Activated naive CD4-positive, alpha-beta T cell treated with anti-CD3 and anti-CD28 coated beads, Interleukin-2, amount 10 ng/mL, durations not matched to agents 7 days and 5 days (primary cell): ENCODE measurements around the gene DAAM2.

ENCODE experiments used
- CTCF ChIA-PET: fragments of 350-600 bp; sonication (Branson Sonifier 250); formaldehyde crosslinking; loops from one replicate; lab custom pipeline; 2021; ENCODE audit warnings: antibody characterized with exemption; lab: Charles Lee
- DNase-seq: peaks from one replicate; pipeline ENCODE4 v3.0.0-alpha.2; 2020
- H3K27ac Mint-ChIP-seq: one replicate; pipeline ENCODE4 v1.8.0; 2021; ENCODE audit warnings: mild to moderate bottlenecking, moderate library complexity, mixed read lengths
- H3K27me3 Mint-ChIP-seq: one replicate; pipeline ENCODE4 v1.8.0; 2021; ENCODE audit warnings: mild to moderate bottlenecking, mixed read lengths
- H3K36me3 Mint-ChIP-seq: one replicate; pipeline ENCODE4 v1.8.0; 2021; ENCODE audit warnings: mixed read lengths
- H3K4me1 Mint-ChIP-seq: one replicate; pipeline ENCODE4 v1.8.0; 2021; ENCODE audit warnings: mixed read lengths
- H3K4me3 Mint-ChIP-seq: one replicate; pipeline ENCODE4 v1.8.0; 2021; ENCODE audit warnings: mild to moderate bottlenecking, moderate library complexity, mixed read lengths
- H3K9me3 Mint-ChIP-seq: one replicate; pipeline ENCODE4 v1.8.0; 2021; ENCODE audit warnings: mixed read lengths

Gene DAAM2

DNA sequence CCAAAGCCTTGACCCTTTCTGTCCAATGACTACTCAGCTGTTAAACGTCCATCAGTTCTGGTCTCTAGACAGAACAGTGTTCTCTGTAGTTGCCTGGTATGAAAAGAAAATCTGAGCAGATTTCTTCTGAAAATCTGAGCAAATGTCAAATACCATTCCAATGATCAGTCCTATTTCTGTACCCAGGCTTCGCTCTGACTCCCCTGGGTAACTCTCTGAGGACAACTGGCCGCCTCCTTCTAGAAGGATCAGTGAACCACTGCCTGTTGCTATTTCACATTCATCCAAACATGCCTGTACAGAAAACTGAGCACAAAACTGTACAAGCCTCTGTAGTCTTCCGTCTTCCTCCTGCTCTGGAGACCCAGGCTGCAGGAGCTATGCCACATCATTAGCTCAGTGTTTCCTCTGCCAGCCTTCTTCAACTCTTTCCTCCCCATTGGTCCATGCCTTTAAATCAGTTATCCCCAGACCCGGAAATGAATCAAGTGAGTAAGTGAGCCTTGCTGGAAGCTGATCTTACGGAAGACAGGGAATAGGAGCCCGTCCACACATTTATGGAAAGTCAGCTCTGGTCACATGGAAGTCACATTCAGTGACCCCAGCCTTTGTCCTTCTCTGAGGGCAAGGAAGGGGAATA lies 63.3 kb downstream of the DAAM2 start:
- Mint-ChIP-seq H3K27ac (no peak overlapping the region), H3K4me3 (no peak overlapping the region), H3K4me1 (no peaks in the 10 kb centered on the region), H3K9me3 (no peaks in the 10 kb centered on the region), H3K27me3 (no peaks in the 10 kb centered on the region), H3K36me3 (no peaks in the 10 kb centered on the region)
- CTCF ChIA-PET = interaction anchor here (3.1 kb wide), 1 partner anchor 11 kb away, joined by 15 read pairs; no protein-coding TSS in a partner anchor
- no peak for DNase-seq

DNA sequence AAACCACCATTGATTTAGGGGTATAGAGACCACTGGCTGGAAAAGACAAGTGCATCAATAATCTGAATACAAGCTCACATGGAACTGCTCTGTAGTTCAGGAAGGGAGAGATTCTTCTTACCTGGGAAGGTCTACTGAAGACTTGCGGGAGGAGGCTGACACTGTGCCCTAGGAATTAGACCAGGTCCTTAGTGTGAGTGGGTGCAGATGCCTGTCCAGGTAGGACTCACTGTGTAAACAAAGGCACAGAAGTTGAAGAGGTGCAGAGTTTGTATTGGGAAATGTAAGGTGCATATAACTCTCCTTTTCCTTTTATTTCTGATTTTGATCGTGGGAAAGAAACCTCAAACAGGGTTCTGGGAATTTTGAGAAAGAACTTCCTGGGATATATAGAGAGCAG lies 66.8 kb downstream of the DAAM2 start:
- H3K4me1 Mint-ChIP-seq = no peaks in the 10 kb centered on the region
- DNase-seq = no peak
- no peak overlapping the region for H3K27ac Mint-ChIP-seq
- CTCF ChIA-PET = no interaction called here
- H3K4me3 Mint-ChIP-seq = no peak overlapping the region
- H3K9me3 Mint-ChIP-seq = no peaks in the 10 kb centered on the region
- no peaks in the 10 kb centered on the region for H3K27me3 Mint-ChIP-seq
- no peaks in the 10 kb centered on the region for H3K36me3 Mint-ChIP-seq

DNA sequence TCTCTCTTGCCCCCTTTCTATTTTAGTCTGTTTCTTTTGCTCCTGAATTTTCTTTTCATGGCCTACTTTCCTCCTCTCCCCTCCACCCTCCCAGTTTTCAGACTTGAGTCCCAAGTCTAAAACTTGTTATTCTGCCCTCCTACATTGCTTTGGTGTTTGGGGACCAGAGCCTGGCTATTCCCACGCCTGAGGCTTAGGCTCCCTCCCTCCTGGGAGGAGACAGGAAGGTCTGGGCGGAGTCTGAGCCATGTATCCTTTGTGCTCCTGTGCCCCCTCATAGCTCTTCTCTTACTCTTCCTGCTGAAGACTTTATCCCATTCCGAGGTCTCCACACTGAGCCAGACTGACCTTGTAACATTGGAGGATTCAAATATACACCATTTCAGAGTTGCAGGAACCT lies 69.5 kb downstream of the DAAM2 start:
- no peak overlapping the region for H3K4me3 Mint-ChIP-seq
- no peaks in the 10 kb centered on the region for H3K9me3 Mint-ChIP-seq
- no peak for DNase-seq
- no peaks in the 10 kb centered on the region for H3K36me3 Mint-ChIP-seq
- H3K4me1 Mint-ChIP-seq = no peaks in the 10 kb centered on the region
- peaks cover 3% of the 10 kb centered on the region for H3K27me3 Mint-ChIP-seq
- CTCF ChIA-PET = no interaction called here
- H3K27ac Mint-ChIP-seq = no peak overlapping the region

DNA sequence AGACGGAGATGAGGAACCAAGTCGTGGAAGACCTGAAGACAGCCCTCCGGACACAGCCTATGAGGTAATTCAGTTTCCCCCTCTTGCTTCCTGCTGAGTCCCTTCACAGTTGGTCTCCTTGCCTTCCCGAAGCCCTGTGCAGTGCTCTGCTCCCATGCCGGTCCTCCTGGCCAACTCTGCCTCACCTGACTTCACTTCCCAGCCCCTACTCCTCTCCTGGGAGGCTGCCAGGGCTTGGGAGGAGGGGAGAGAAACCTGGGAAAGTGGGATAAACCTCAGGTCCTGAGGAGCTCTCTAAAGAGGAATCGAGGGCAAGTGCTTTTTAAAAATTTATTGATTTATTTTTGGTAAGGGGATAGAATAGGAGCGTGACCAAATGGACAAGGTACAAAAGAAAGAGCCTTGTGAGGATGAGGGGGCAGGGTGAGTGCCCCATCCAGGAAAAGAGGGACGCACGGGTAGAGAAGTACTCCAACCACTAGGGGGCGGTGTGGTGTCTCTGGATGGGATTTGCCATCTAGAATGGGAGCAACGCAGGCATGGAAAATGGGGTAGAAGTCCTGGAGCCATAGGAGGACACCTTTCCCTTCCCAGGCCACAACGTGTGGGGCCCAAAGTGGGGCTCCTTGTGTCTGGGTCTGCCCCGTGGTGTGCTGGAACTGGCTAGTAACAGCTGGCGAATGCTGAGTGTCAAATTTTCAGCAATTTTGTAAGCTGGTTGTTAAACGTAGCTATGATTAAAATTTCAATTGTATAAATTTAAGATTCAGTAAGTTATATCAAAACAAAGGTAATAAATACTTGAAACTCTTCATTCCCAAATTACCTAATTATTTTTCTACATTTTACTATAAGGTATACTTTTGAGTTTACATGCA lies 73.1 kb downstream of the DAAM2 start:
- CTCF ChIA-PET = interaction anchor here (0.5 to 2.9 kb wide), 14 partner anchors 9 to 585 kb away, joined by 3 to 16 read pairs (median 3); no protein-coding TSS in a partner anchor
- no peak overlapping the region for H3K4me3 Mint-ChIP-seq

DNA sequence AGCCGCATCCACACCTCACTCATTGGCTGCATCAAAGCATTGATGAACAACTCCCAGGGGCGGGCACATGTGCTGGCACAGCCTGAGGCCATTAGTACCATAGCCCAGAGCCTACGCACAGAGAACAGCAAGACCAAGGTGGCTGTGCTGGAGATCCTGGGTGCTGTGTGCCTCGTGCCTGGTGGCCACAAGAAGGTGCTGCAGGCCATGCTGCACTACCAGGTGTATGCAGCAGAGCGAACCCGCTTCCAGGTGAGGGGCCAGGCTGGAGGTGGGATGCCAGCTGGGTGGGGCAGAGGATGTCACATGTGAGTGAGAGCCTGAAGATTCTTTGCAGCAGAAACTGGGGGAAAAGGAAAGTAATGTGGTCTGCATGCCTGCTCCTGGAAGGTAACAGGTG lies 75.4 kb downstream of the DAAM2 start:
- H3K27ac Mint-ChIP-seq = no peak overlapping the region
- peaks cover 3% of the 10 kb centered on the region for H3K27me3 Mint-ChIP-seq
- H3K36me3 Mint-ChIP-seq = no peaks in the 10 kb centered on the region
- no peak overlapping the region for H3K4me3 Mint-ChIP-seq
- no peaks in the 10 kb centered on the region for H3K4me1 Mint-ChIP-seq
- CTCF ChIA-PET = interaction anchor here (1.3 to 2.9 kb wide), 5 partner anchors 11 to 506 kb away, joined by 3 to 16 read pairs (median 8); no protein-coding TSS in a partner anchor
- H3K9me3 Mint-ChIP-seq = no peaks in the 10 kb centered on the region
- DNase-seq = no peak

More for the DNA sequence above, 73.1 kb downstream of the DAAM2 start:
- Mint-ChIP-seq H3K36me3 (no peaks in the 10 kb centered on the region), H3K4me1 (no peaks in the 10 kb centered on the region), H3K9me3 (no peaks in the 10 kb centered on the region), H3K27ac (no peak overlapping the region), H3K27me3 (peaks cover 3% of the 10 kb centered on the region)
- DNase-seq = peak; percentile 70

DNA sequence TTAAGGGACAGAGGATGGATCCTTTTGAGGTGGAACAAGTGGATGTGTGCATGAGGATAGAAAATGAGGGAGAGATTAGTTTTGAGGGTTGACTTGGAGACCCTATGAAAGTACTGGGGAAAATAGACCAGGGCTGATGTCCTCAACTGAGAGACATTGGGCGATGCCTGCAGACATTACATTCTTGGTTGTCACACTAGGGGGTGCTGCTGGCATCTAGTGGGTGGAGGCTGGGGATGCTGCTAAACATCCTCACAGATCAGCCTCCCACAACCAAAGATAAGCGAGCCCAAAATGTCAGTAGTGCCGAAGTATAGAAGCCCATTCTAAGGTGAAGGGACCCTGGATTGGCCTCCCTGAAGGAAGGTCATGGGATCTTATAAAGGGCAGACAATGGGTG lies 78.8 kb downstream of the DAAM2 start:
- H3K36me3 Mint-ChIP-seq = no peaks in the 10 kb centered on the region
- H3K4me1 Mint-ChIP-seq = no peaks in the 10 kb centered on the region
- CTCF ChIA-PET = interaction anchor here (0.6 kb wide), 1 partner anchor 98 kb away, joined by 4 read pairs; no protein-coding TSS in a partner anchor
- H3K9me3 Mint-ChIP-seq = no peaks in the 10 kb centered on the region
- no peak overlapping the region for H3K27ac Mint-ChIP-seq
- no peak for DNase-seq
- H3K4me3 Mint-ChIP-seq = no peak overlapping the region
- peaks cover 4% of the 10 kb centered on the region for H3K27me3 Mint-ChIP-seq

DNA sequence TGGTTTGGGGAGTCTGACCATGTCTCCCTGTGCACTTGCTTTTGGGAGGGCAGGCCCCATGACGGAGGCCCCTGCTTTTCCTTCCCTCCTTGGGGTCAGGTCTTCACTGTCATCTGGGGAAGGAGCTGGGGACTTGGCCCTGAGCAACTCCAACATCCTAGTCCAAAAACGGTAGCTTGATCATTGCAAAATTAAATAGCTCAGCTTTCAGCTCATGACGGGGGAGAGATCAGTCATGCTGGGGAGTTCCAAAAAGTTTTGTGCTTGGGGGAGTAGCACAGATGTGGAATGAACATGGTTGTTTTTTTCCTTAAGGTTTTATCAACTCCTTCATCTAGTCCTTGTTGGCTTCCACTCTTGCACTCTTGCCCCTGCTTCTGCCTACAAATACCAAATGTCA lies 81.3 kb downstream of the DAAM2 start:
- Mint-ChIP-seq H3K9me3 (no peaks in the 10 kb centered on the region), H3K27ac (no peak overlapping the region), H3K4me1 (no peaks in the 10 kb centered on the region), H3K27me3 (peaks cover 4% of the 10 kb centered on the region), H3K4me3 (no peak overlapping the region), H3K36me3 (no peaks in the 10 kb centered on the region)
- CTCF ChIA-PET = interaction anchor here (1.1 kb wide), 1 partner anchor 512 kb away, joined by 3 read pairs; no protein-coding TSS in a partner anchor
- no peak for DNase-seq

DNA sequence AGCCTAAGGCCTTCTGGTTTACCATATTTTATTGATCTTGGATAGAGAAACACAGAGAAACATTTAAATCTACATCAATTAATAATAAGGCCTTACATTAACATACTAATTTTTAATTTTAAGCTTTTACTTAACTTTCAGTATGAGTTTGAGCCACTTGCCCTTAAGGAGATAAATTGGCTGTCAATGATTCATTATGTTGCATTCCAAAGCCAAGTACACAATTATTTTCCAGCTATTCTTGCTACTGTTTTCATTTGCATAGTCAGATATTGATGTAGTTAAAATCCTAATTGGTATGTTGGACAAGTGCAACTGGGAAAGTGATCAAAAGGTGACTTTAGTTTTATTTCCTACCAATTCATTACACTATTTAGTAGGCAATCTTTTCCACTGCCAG lies 83.9 kb downstream of the DAAM2 start:
- CTCF ChIA-PET = no interaction called here
- no peak overlapping the region for H3K4me3 Mint-ChIP-seq

DNA sequence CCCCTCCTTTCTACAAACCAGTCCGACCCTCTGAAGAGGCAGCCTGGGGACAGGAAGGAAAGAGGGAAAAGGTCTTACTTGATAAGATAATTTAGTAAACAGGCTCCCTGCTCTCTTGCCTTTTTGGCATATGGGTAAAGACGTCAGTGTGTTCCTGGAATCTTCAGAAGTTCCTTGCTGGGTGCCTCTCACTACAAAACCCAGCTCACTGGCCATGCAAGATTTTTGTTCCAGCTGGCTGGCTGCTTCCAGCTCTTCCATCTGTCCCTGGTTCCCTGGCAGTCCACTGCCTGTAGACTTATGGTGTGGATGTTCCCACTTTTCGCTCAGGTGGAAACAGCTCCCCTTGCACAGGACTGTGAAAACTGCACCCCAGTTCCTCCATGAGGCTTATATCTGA lies 84.7 kb downstream of the DAAM2 start:
- H3K27me3 Mint-ChIP-seq = peaks cover 4% of the 10 kb centered on the region
- CTCF ChIA-PET = no interaction called here
- H3K4me1 Mint-ChIP-seq = no peaks in the 10 kb centered on the region
- no peaks in the 10 kb centered on the region for H3K36me3 Mint-ChIP-seq
- no peak overlapping the region for H3K4me3 Mint-ChIP-seq
- no peak for DNase-seq
- no peaks in the 10 kb centered on the region for H3K9me3 Mint-ChIP-seq
- no peak overlapping the region for H3K27ac Mint-ChIP-seq

More for the DNA sequence above, 83.9 kb downstream of the DAAM2 start:
- H3K27me3 Mint-ChIP-seq = peaks cover 4% of the 10 kb centered on the region
- DNase-seq = no peak
- H3K36me3 Mint-ChIP-seq = no peaks in the 10 kb centered on the region
- H3K4me1 Mint-ChIP-seq = no peaks in the 10 kb centered on the region
- no peak overlapping the region for H3K27ac Mint-ChIP-seq
- H3K9me3 Mint-ChIP-seq = no peaks in the 10 kb centered on the region

DNA sequence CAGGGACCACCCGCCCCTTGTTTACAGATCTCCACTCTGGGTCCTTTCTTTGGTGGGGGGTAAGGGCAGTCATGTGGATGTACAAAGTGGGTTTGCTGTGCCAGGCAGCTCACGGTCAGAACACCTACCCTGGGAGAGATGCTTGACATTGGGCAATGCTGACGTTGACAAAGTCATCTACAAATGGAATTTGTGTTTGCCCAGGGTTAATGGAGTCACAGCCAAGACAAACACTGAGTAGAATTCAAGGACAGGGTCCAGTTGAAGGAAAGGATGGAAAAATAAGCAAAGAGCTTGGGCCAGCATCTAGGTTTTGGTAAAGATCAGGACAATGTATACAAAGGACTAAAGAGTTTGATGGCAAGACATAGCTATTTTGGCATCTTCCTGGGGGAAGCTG lies 87.4 kb downstream of the DAAM2 start:
- Mint-ChIP-seq H3K4me1 (no peaks in the 10 kb centered on the region), H3K27ac (no peak overlapping the region), H3K4me3 (no peak overlapping the region), H3K36me3 (no peaks in the 10 kb centered on the region), H3K27me3 (peaks cover 7% of the 10 kb centered on the region), H3K9me3 (no peaks in the 10 kb centered on the region)
- CTCF ChIA-PET = interaction anchor here (1.2 kb wide), 1 partner anchor 14 kb away, joined by 3 read pairs; no protein-coding TSS in a partner anchor
- no peak for DNase-seq

DNA sequence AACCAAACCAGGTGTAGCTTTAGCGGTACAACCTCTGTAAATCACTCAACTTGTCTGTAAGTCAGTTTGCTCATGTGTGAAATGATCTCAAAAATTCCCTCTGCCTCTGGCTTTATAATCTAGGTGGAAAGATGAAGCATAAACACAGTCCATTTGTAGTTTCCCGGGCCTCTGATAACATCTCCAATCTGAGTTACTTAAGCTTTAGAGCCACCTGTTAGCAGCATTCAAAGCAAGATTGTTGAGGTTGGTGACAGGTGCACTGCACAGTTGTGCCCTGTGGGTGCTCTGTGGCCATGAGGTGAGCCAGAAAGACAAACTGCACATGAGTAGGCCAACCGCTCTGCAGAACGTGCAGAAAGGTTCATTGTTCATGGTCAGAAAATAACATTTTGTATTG lies 88.4 kb downstream of the DAAM2 start:
- H3K4me1 Mint-ChIP-seq = no peaks in the 10 kb centered on the region
- no peak overlapping the region for H3K4me3 Mint-ChIP-seq
- H3K36me3 Mint-ChIP-seq = no peaks in the 10 kb centered on the region
- CTCF ChIA-PET = interaction anchor here (1.2 to 2.0 kb wide), 2 partner anchors 15 to 17 kb away, joined by 3 to 5 read pairs; no protein-coding TSS in a partner anchor
- no peak for DNase-seq
- no peaks in the 10 kb centered on the region for H3K9me3 Mint-ChIP-seq
- no peak overlapping the region for H3K27ac Mint-ChIP-seq
- H3K27me3 Mint-ChIP-seq = peaks cover 3% of the 10 kb centered on the region

DNA sequence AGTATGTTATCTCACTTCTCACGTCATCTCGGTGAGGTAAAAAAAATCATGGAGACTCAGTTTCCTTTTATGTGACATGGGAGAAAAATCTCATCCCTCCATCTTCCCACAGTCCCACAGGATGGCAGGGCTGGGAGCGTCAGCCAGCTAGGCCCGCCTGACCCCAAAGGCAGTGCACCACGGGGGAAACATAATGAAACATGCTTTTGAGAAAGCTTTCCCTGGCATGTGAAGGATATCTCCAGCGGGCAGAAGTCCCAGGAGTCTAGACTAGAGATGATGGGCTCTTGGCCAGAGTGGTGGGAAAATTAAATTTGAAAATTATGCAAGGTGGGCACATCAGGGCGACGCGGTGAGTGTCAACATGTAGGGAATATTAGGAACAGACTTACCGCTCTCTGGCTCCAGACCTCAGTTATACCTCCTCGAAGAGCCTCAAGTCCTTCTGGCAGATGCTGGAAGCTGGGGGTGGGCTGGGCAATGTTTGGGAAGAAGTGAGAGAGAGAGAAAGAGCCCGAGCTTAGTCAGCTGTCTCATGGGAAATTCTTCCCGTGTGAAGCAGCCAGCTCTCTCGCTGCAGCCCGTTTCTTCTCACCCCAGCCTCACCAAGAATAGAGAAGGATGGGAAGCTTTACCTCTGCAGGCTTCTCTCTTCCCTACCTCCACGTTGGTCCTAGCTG lies 89.8 kb downstream of the DAAM2 start:
- H3K36me3 Mint-ChIP-seq = no peaks in the 10 kb centered on the region
- DNase-seq = no peak
- no peak overlapping the region for H3K4me3 Mint-ChIP-seq
- peaks cover 9% of the 10 kb centered on the region for H3K27me3 Mint-ChIP-seq
- no peak overlapping the region for H3K27ac Mint-ChIP-seq
- H3K9me3 Mint-ChIP-seq = no peaks in the 10 kb centered on the region
- no peaks in the 10 kb centered on the region for H3K4me1 Mint-ChIP-seq
- CTCF ChIA-PET = interaction anchor here (2.0 kb wide), 1 partner anchor 18 kb away, joined by 5 read pairs; no protein-coding TSS in a partner anchor

DNA sequence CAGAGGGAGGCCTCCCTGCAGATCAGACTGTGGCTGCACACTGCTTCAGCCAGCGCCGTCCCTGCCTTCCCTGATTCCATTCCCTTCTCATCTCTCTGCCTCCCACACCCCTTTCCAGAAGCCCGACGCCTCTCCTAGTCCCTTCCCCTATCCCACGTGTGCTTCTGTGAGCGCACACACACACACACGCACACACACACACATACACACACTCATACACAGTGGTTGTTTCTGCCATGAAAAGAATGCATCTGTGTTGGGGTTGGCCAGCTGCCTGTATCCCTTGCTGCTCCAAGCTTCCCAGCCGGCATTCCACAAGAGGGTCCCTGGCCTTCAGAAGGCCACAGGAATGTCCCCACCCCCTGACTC lies 90.3 kb downstream of the DAAM2 start:
- DNase-seq = no peak
- no peaks in the 10 kb centered on the region for H3K9me3 Mint-ChIP-seq
- H3K4me3 Mint-ChIP-seq = no peak overlapping the region
- H3K27me3 Mint-ChIP-seq = peaks cover 13% of the 10 kb centered on the region
- H3K4me1 Mint-ChIP-seq = no peaks in the 10 kb centered on the region
- no peak overlapping the region for H3K27ac Mint-ChIP-seq
- no peaks in the 10 kb centered on the region for H3K36me3 Mint-ChIP-seq
- CTCF ChIA-PET = interaction anchor here (2.0 kb wide), 1 partner anchor 19 kb away, joined by 5 read pairs; no protein-coding TSS in a partner anchor

DNA sequence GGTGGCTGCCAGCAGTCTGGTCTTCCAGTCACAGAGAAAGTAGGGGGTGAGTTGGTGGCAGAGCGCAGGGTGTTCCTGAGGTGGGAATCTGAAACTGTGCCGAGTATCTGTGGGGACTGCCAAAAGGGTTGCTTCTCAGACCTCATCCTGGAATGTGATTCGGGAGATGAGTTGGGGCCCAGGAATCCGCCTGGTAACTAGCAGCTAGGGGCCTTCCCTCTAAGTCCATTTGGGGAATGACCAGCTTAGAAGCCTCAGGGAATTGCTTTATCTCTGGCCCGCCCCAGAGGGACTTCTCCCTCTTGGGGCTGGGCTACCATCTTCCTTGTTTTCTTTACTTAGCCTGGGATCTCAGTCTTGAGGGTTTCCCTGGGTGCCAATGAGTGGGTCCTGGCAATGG lies 92.5 kb downstream of the DAAM2 start:
- H3K9me3 Mint-ChIP-seq = no peaks in the 10 kb centered on the region
- CTCF ChIA-PET = no interaction called here
- H3K36me3 Mint-ChIP-seq = no peaks in the 10 kb centered on the region
- no peak overlapping the region for H3K27ac Mint-ChIP-seq
- no peaks in the 10 kb centered on the region for H3K4me1 Mint-ChIP-seq
- no peak overlapping the region for H3K4me3 Mint-ChIP-seq
- peaks cover 18% of the 10 kb centered on the region for H3K27me3 Mint-ChIP-seq
- DNase-seq = no peak
